ENCODE results near the gene TRIM50.
"Not testable (repeated sequence)": the region's sequence is repeated elsewhere in the genome, so short reads cannot be mapped to it uniquely, and the experiment has no call there.

Gene TRIM50

DNA sequence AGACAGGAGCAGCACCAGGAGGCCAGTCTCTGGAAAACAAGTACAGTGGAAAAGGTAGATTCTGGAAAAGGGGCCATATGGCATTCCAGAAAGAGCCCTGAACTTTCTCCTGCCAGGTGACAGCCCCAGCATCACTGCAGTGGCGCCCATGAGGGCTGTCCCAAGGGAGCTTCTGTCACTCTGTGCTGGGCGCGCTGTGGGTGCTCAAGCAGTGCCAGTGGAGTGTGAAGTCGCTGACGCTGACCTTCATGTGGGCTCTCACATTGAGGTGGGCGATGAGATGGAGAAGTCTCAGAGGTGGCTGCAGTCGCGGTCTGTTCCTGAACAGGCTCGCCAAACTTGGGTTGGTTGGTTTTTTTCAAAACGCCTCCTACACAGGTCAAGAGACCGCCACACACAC lies 38.2 kb upstream of the TRIM50 start:
- CTCF ChIA-PET: no interaction called here

DNA sequence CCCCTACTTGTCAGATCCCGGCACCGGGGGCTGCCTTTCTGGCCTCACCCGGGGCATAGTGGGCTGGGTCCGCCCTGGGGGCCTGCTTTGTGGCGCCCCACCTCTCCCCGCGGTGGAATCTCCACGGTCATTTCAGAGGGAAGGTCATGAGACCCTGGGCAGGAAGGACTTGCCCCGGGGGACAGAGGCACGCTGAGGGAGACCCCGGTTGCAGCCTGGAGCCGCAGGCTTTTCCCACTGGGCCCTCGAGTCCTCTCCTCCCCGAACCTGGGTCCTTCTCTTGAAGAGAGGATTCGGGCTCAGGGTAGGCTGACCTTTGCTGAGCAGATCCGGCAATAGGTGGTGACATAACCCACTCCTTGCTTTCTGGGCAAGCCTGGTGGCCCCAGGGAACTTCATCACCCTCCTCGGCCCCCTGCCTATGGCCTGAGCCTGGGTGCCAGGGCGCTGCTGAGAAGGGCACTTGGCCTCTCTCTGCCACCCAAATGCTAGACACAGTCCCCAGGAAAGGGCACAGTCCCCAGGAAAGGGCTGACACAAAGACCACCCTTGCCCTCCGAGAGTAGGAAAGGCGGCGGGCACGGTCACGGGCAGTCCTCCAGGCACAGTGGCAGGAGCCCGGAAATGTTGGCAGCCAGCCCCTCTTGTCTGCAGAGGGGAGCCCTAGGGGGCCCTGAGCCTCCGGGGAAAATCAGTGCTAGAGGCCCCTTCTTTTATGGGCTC lies 36.3 kb upstream of the TRIM50 start:
- TF ChIP-seq, protein P1, sequence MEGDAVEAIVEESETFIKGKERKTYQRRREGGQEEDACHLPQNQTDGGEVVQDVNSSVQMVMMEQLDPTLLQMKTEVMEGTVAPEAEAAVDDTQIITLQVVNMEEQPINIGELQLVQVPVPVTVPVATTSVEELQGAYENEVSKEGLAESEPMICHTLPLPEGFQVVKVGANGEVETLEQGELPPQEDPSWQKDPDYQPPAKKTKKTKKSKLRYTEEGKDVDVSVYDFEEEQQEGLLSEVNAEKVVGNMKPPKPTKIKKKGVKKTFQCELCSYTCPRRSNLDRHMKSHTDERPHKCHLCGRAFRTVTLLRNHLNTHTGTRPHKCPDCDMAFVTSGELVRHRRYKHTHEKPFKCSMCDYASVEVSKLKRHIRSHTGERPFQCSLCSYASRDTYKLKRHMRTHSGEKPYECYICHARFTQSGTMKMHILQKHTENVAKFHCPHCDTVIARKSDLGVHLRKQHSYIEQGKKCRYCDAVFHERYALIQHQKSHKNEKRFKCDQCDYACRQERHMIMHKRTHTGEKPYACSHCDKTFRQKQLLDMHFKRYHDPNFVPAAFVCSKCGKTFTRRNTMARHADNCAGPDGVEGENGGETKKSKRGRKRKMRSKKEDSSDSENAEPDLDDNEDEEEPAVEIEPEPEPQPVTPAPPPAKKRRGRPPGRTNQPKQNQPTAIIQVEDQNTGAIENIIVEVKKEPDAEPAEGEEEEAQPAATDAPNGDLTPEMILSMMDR (IDR thresholded peaks at IDR 0.05; ENCODE audit: insufficient read depth, low read length, missing control alignments): no peak
- CTCF ChIA-PET: no interaction called here
- POLR2A ChIA-PET: no interaction called here
- no peak for DNase-seq (ENCODE audit: low read depth, low spot score)
- H3K4me3 ChIP-seq (ENCODE audit: low read depth, low read length): no peak overlapping the region

More for the DNA sequence above, 38.2 kb upstream of the TRIM50 start:
- TF ChIP-seq, protein P1 (IDR thresholded peaks at IDR 0.05; ENCODE audit: insufficient read depth, low read length, missing control alignments): no peak
- DNase-seq (ENCODE audit: low read depth, low spot score): no peak
- H3K4me3 ChIP-seq (ENCODE audit: low read depth, low read length): no peak overlapping the region
- POLR2A ChIA-PET: no interaction called here

DNA sequence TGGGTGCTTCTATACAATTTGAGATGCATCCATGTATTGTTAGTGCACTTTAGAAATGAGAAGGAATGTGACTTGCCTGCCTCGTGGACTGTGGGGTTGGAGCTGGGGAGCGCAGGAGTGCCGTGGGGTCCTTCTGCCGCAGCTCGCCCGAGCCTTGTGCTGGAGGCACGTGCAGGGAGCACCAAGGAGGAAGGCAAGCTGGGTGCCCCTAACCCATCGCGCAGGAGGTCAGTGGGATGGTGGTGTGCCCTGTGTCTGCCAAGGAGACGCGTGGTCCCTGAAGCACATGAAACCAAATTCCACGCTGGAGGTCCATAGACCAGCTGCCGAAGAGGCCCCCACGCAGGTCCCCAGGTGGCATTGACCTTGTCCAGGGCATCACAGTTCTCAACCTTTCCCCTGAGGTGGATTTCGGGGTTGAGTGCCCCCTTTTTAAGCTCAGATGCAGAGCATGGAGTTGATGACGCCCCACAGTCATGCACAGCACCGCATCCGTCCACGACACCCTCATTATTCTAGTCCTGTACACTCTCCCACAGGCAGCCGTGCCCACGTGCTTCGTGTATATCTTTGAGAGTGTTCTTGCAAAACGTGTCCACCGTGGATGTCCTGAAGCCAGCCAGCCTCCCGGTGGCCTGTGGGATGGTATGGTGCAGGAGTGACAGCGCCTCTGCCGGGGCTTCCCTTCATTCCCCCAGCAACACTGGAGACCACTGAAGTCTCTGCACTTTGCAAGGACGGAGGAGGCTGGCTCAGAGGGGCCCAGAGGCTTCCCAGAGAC lies 35.5 kb upstream of the TRIM50 start:
- POLR2A ChIA-PET: no interaction called here
- DNase-seq (ENCODE audit: low read depth, low spot score): no peak
- CTCF ChIA-PET: no interaction called here
- no peak overlapping the region for H3K4me3 ChIP-seq (ENCODE audit: low read depth, low read length)
- TF ChIP-seq, protein P1 (IDR thresholded peaks at IDR 0.05; ENCODE audit: insufficient read depth, low read length, missing control alignments): no peak

DNA sequence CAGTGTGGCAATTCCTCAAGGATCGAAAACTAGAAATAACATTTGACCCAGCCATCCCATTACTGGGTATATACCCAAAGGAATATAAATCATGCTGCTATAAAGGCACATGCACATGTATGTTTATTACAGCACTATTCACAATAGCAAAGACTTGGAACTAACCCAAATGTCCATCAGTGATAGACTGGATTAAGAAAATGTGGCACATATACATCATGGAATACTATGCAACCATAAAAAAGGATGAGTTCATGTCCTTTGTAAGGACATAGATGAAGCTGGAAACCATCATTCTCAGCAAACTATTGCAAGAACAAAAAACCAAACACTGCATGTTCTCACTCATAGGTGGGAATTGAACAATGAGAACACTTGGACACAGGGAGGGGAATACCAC lies 32.7 kb upstream of the TRIM50 start:
- H3K4me3 ChIP-seq (ENCODE audit: low read depth, low read length); POLR2A ChIA-PET; CTCF ChIA-PET; DNase-seq (ENCODE audit: low read depth, low spot score): not testable (repeated sequence)

DNA sequence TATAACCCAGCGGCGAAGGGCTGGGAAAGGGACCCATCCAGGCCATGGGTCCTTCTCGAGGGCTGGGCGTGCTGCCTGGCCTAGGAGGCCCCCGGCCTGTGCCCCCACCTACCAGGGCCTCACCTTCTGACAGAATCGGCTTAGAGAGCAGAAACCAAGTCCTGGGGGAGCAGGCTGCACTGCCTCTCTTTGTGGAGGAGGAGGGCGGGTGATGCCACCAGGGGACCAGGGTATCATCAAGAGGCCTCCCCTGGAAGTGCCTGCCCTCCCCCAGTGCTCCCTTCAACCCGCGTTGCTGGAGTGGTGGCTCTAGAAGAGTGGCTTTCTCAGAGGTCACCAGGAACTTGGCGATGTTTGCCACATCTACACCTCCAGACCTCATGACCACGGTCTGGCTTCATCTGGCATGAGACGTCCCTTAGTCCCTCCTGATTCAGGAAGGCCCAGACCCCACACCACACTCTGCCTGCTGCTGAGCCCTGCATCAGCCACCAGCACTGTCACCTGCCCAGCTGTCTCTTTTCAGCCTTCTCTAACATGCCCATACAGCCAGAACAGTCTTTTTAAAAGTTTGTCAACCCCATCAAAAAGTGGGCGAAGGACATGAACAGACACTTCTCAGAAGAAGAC lies 32.0 kb upstream of the TRIM50 start:
- H3K4me3 ChIP-seq (ENCODE audit: low read depth, low read length): no peak overlapping the region
- DNase-seq (ENCODE audit: low read depth, low spot score): no peak
- POLR2A ChIA-PET: no interaction called here
- TF ChIP-seq, protein P1 (IDR thresholded peaks at IDR 0.05; ENCODE audit: insufficient read depth, low read length, missing control alignments): no peak
- CTCF ChIA-PET: no interaction called here

DNA sequence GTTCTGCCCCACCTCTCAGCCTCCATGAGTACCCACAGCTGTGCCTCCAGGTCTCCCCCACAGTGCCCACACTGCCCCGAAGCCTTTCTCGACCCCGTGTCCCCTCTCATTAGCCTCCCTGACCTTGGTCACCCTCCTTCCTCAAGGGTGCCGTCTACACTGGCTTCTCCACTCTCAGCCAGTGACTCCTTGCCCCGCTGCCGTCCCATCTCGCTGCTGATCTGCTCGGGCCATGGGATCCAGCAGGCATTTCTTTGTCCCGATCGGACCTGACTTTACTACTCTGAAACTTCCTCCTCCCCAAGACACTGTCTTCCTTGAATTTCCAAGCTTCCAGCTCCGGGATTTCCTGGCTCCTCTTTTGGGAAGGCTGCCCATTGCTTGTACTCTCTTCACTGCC lies 31.4 kb upstream of the TRIM50 start:
- no peak overlapping the region for H3K4me3 ChIP-seq (ENCODE audit: low read depth, low read length)
- DNase-seq (ENCODE audit: low read depth, low spot score): no peak
- TF ChIP-seq, protein P1 (IDR thresholded peaks at IDR 0.05; ENCODE audit: insufficient read depth, low read length, missing control alignments): no peak
- ChIA-PET POLR2A (no interaction called here), CTCF (no interaction called here)
